Measurements from ENCODE around the gene LRRC40. TPM values are rescaled to one million over a fixed set of nuclear protein-coding genes. Genes with fewer than 3 reads are reported as not detected.

Gene LRRC40
- total and polyA plus RNA-seq, 12 donors = 5.8 to 18.7 (median 11.1) TPM

- WGBS, 4 donors = 52 to 83% (median 73%) methylated on average over 1 of the region's 1 CpG
- H3K4me3 ChIP-seq = no peak overlapping the region
- H3K27me3 ChIP-seq = no peaks in the 10 kb centered on the region
- no peak overlapping the region for H3K27ac ChIP-seq
- H3K9me3 ChIP-seq (replicated peaks in 1 of 3) = no peaks in the 10 kb centered on the region
- DNase-seq = no peak
- TF ChIP-seq CTCF (IDR thresholded peaks at IDR 0.05) (no peak), POLR2A (IDR thresholded peaks at IDR 0.05) (no peak)
- no peaks in the 10 kb centered on the region for H3K36me3 ChIP-seq (replicated peaks in 1 of 2)
- intact Hi-C loops (cut with DNase I) = no loop called here
- H3K4me1 ChIP-seq (replicated peaks in 1 of 2) = no peaks in the 10 kb centered on the region
Observed at GRCh38 chr1:70150444-70150843, 54.9 kb downstream of the LRRC40 start.

GRCh38 chr1:70146488-70146887 lies 58.9 kb downstream of the LRRC40 start:
- H3K36me3 ChIP-seq (replicated peaks in 1 of 2) = no peaks in the 10 kb centered on the region
- no peak overlapping the region for H3K4me3 ChIP-seq
- DNase-seq = no peak
- no peak for TF ChIP-seq POLR2A (IDR thresholded peaks at IDR 0.05)
- H3K27ac ChIP-seq = no peak overlapping the region
- intact Hi-C loops (cut with DNase I) = no loop called here
- H3K9me3 ChIP-seq (replicated peaks in 1 of 3) = no peaks in the 10 kb centered on the region
- H3K27me3 ChIP-seq = no peaks in the 10 kb centered on the region
- H3K4me1 ChIP-seq (replicated peaks in 1 of 2) = peaks cover 2 to 3% of the 10 kb centered on the region in 2 donors

- WGBS, 4 donors = 54 to 60% (median 56%) methylated on average over 4 of the region's 4 CpGs
- Histone ChIP-seq H3K27me3 (no peaks in the 10 kb centered on the region), H3K27ac (no peak overlapping the region), H3K4me1 (replicated peaks in 1 of 2) (peaks cover 20 to 27% of the 10 kb centered on the region in 2 donors), H3K9me3 (replicated peaks in 1 of 3) (no peaks in the 10 kb centered on the region), H3K4me3 (no peak overlapping the region), H3K36me3 (replicated peaks in 1 of 2) (no peaks in the 10 kb centered on the region)
- DNase-seq = no peak
- TF ChIP-seq POLR2A (IDR thresholded peaks at IDR 0.05) (no peak), CTCF (IDR thresholded peaks at IDR 0.05) (peak in 1 of 6 experiments; percentile 30)
- intact Hi-C loops (cut with DNase I) = no loop called here
Observed at GRCh38 chr1:70143048-70143659, 62.2 kb downstream of the LRRC40 start.

- no peaks in the 10 kb centered on the region for H3K27me3 ChIP-seq
- H3K4me3 ChIP-seq = no peak overlapping the region
- TF ChIP-seq CTCF (IDR thresholded peaks at IDR 0.05) (peak in 5 of 6 experiments; percentile 12 to 40 (median 38)), POLR2A (IDR thresholded peaks at IDR 0.05) (no peak)
- H3K9me3 ChIP-seq (replicated peaks in 1 of 3) = no peaks in the 10 kb centered on the region
- no peak for DNase-seq
- no peaks in the 10 kb centered on the region for H3K36me3 ChIP-seq (replicated peaks in 1 of 2)
- H3K27ac ChIP-seq = no peak overlapping the region
- 42 to 52% (median 50%) methylated on average over 2 of the region's 2 CpGs for WGBS, 4 donors
- intact Hi-C loops (cut with DNase I) = no loop called here
- H3K4me1 ChIP-seq (replicated peaks in 1 of 2) = peaks cover 20 to 27% of the 10 kb centered on the region in 2 donors
Observed at GRCh38 chr1:70142075-70142474, 63.3 kb downstream of the LRRC40 start.

GRCh38 chr1:70140894-70141293 lies 64.5 kb downstream of the LRRC40 start:
- Histone ChIP-seq H3K4me3 (no peak overlapping the region), H3K36me3 (replicated peaks in 1 of 2) (no peaks in the 10 kb centered on the region), H3K4me1 (replicated peaks in 1 of 2) (peaks cover 20 to 27% of the 10 kb centered on the region in 2 donors), H3K27ac (peak overlapping the region in 3 of 5 donors; percentile 2 to 73 (median 38)), H3K9me3 (replicated peaks in 1 of 3) (no peaks in the 10 kb centered on the region), H3K27me3 (no peaks in the 10 kb centered on the region)
- WGBS, 4 donors = 56 to 65% (median 61%) methylated on average over 3 of the region's 3 CpGs
- intact Hi-C loops (cut with DNase I) = no loop called here
- TF ChIP-seq POLR2A (IDR thresholded peaks at IDR 0.05) (no peak), CTCF (IDR thresholded peaks at IDR 0.05) (no peak)
- DNase-seq = no peak
